GM23338 (cell line): ENCODE measurements around the gene MAP2K5. TPM values are rescaled to one million over a fixed set of nuclear protein-coding genes. Genes with fewer than 3 reads are reported as not detected.
A peak's percentile ranks its signal among the peaks of the same experiment; 100 is the strongest.
"Not testable (repeated sequence)": the region's sequence is repeated elsewhere in the genome, so short reads cannot be mapped to it uniquely, and the experiment has no call there.

Experiments
- ATAC-seq: fragments of 200-7000 bp; cut with Tn5 transposase; 3 replicates; pipeline ENCODE4 v1.9.1; 2020
- DNase-seq: peaks from one replicate; pipeline ENCODE4 v3.0.0-alpha.2; 2015; ENCODE audit warnings: low spot score
- H2AFZ ChIP-seq: fragments of 200-600 bp; sonication (generic); 2 replicates; pipeline ENCODE4 v1.8.0; 2016; ENCODE audit warnings: antibody characterized with exemption, mild to moderate bottlenecking, moderate library complexity
- H3F3A ChIP-seq: fragments of 200-600 bp; sonication (generic); replicated peaks from 2 replicates; pipeline ENCODE4 v1.8.0; 2017; ENCODE audit warnings: antibody characterized with exemption, mixed run types, low read depth
- H3K27ac ChIP-seq: fragments of 200-600 bp; sonication (generic); 2 replicates; pipeline ENCODE4 v1.6.1; 2016; ENCODE audit warnings: low read depth
- H3K27me3 ChIP-seq: fragments of 200-600 bp; sonication (generic); 2 replicates; pipeline ENCODE4 v1.8.0; 2016; ENCODE audit warnings: mild to moderate bottlenecking, mixed run types, moderate library complexity; ENCODE audit not compliant: insufficient read depth
- H3K36me3 ChIP-seq: fragments of 200-600 bp; sonication (generic); 2 replicates; pipeline ENCODE4 v1.8.0; 2016; ENCODE audit warnings: mild to moderate bottlenecking; ENCODE audit not compliant: insufficient read depth
- H3K4me1 ChIP-seq: fragments of 200-600 bp; sonication (generic); 2 replicates; pipeline ENCODE4 v1.8.0; 2016; ENCODE audit warnings: mild to moderate bottlenecking, moderate library complexity; ENCODE audit not compliant: insufficient read depth
- H3K4me2 ChIP-seq: fragments of 200-600 bp; sonication (generic); 2 replicates; pipeline ENCODE4 v1.7.1; 2017; ENCODE audit warnings: mixed run types
- H3K4me3 ChIP-seq: fragments of 200-600 bp; sonication (generic); 2 replicates; pipeline ENCODE4 v1.6.1; 2016; ENCODE audit warnings: mixed run types
- H3K79me2 ChIP-seq: fragments of 200-600 bp; sonication (generic); replicated peaks from 2 replicates; pipeline ENCODE4 v1.8.0; 2017; ENCODE audit warnings: mild to moderate bottlenecking; ENCODE audit not compliant: insufficient read depth
- H3K9me2 ChIP-seq: fragments of 200-600 bp; sonication (generic); 2 replicates; pipeline ENCODE4 v1.8.0; 2017; ENCODE audit not compliant: insufficient read depth
- H4K20me1 ChIP-seq: fragments of 200-600 bp; sonication (generic); replicated peaks from 2 replicates; pipeline ENCODE4 v1.8.0; 2017; ENCODE audit warnings: mild to moderate bottlenecking; ENCODE audit not compliant: insufficient read depth
- H3K27ac Mint-ChIP-seq: 2 replicates; pipeline ENCODE4 v1.8.0; 2020; ENCODE audit warnings: inconsistent platforms, mild to moderate bottlenecking, moderate library complexity, mixed read lengths
- H3K27me3 Mint-ChIP-seq: 3 replicates; pipeline ENCODE4 v1.8.0; 2022; ENCODE audit warnings: low read depth, mild to moderate bottlenecking, moderate library complexity, mixed read lengths, inconsistent platforms; ENCODE audit not compliant: insufficient read depth, poor library complexity
- H3K36me3 Mint-ChIP-seq: 3 replicates; pipeline ENCODE4 v1.8.0; 2021; ENCODE audit warnings: low read depth, mild to moderate bottlenecking, inconsistent platforms, moderate library complexity, mixed read lengths
- H3K4me1 Mint-ChIP-seq: 3 replicates; pipeline ENCODE4 v1.8.0; 2020; ENCODE audit warnings: mild to moderate bottlenecking, inconsistent platforms, mixed read lengths
- H3K4me3 Mint-ChIP-seq: 3 replicates; pipeline ENCODE4 v1.8.0; 2021; ENCODE audit warnings: moderate library complexity, mild to moderate bottlenecking, inconsistent platforms, mixed read lengths
- H3K9me3 Mint-ChIP-seq: 3 replicates; pipeline ENCODE4 v1.8.0; 2020; ENCODE audit warnings: moderate library complexity, mild to moderate bottlenecking, inconsistent platforms, mixed read lengths
- CREB1 ChIP-seq: fragments of 250-450 bp; sonication (Bioruptor Pico); IDR thresholded peaks from 2 replicates; pipeline ENCODE4 v1.5.0; 2020; ENCODE audit warnings: low read depth, mild to moderate bottlenecking, moderate library complexity
- EZH2 ChIP-seq: fragments of 200-600 bp; sonication (generic); IDR thresholded peaks from one replicate; pipeline ENCODE4 v1.8.0; 2017; ENCODE audit warnings: antibody characterized with exemption, mild to moderate bottlenecking, low read depth; ENCODE audit not compliant: unreplicated experiment
- EZH2phosphoT487 ChIP-seq: fragments of 200-600 bp; sonication (generic); IDR thresholded peaks from one replicate; pipeline ENCODE4 v1.8.1; 2018; ENCODE audit warnings: antibody characterized with exemption; ENCODE audit not compliant: unreplicated experiment
- JUNB ChIP-seq: IDR thresholded peaks from one replicate; pipeline ENCODE4 v1.6.1; 2016; ENCODE audit warnings: antibody characterized with exemption; ENCODE audit not compliant: unreplicated experiment
- NANOG ChIP-seq: IDR thresholded peaks from 2 replicates; pipeline ENCODE4 v1.6.1; 2016; ENCODE audit warnings: antibody characterized with exemption, borderline replicate concordance
- POLR2AphosphoS5 ChIP-seq: IDR thresholded peaks from 2 replicates; pipeline ENCODE4 v1.6.1; 2016; ENCODE audit warnings: antibody characterized with exemption, low read depth
- STAT1 ChIP-seq: IDR thresholded peaks from one replicate; pipeline ENCODE4 v1.6.1; 2016; ENCODE audit warnings: antibody characterized with exemption; ENCODE audit not compliant: unreplicated experiment
- ZNF114 ChIP-seq: fragments of 250-450 bp; sonication (Bioruptor Pico); IDR thresholded peaks from 2 replicates; pipeline ENCODE4 v1.5.0; 2020; ENCODE audit warnings: mild to moderate bottlenecking, moderate library complexity
- ZNF331 ChIP-seq: fragments of 250-450 bp; sonication (Bioruptor Pico); IDR thresholded peaks from 2 replicates; pipeline ENCODE4 v1.5.0; 2020; ENCODE audit warnings: low read depth, mild to moderate bottlenecking, moderate library complexity
- polyA plus RNA-seq: library from polyadenylated mRNA; unstranded; fragments of >200 nt; fragmentation: Nextera tagmentation; extraction: Ambion mirVana; gene quantifications from 2 replicates; pipeline ENCODE4 v1.2.1, GENCODE V29; 2016
- total RNA-seq: library from RNA; depleted of rRNA; stranded (reverse); fragments of >200 nt; shearing (Covaris generic); gene quantifications from 2 replicates; pipeline ENCODE4 v1.2.3, GENCODE V29; 2014
- TF ChIP-seq, protein P1 (sequence below): IDR thresholded peaks from 2 replicates; pipeline ENCODE4 v1.6.1; 2016; ENCODE audit warnings: antibody characterized with exemption
- TF ChIP-seq, protein P2 (sequence below): fragments of 250-450 bp; sonication (Bioruptor Pico); IDR thresholded peaks from 2 replicates; pipeline ENCODE4 v1.5.0; 2020; ENCODE audit warnings: mild to moderate bottlenecking, moderate library complexity

The MAP2K5 gene
- total and polyA plus RNA-seq, 2 experiments from 2014 or later = 6.5 to 13.6 TPM

DNA sequence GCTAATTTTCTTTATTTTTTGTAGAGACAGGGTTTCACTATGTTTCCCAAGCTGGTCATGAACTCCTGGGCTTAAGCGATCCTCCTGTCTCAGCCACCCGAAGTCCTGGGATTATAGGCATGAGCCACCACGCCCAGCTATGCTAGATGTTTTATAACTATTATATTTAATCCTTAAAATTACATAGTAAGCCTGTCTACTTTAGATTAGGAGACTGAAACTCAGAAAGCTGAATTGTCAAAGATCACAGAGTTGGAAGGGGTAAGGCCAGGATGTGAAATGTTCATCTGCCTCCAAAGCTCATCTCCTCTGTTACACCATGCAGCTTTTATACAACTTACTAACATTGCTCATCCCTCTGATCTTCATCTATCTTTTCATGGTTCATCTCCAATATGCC lies 89.8 kb downstream of the MAP2K5 start:
- Histone ChIP-seq H3K9me2 (no peaks in the 10 kb centered on the region), H3K27me3 (no peaks in the 10 kb centered on the region), H3K79me2 (no peaks in the 10 kb centered on the region), H3K27ac (no peak overlapping the region), H3K4me2 (no peak overlapping the region), H3K4me1 (peaks cover 30% of the 10 kb centered on the region), H3K36me3 (0 out of 2 replicates have a peak, but pooled peaks cover 5% of the 10 kb centered on the region), H3F3A (no peaks in the 10 kb centered on the region), H4K20me1 (no peaks in the 10 kb centered on the region; the same call in 1 of the 2 replicates), H2AFZ (no peak overlapping the region), H3K4me3 (no peak overlapping the region)
- peaks cover 14% of the 10 kb centered on the region; the same call in 2 of the 3 replicates for H3K36me3 Mint-ChIP-seq
- no peak for TF ChIP-seq NANOG
- TF ChIP-seq POLR2AphosphoS5 = no peak
- no peak for TF ChIP-seq JUNB
- no peak for TF ChIP-seq ZNF114 (CRISPR knock-in tag)
- no peak for TF ChIP-seq EZH2
- no peak for DNase-seq
- no peaks in the 10 kb centered on the region for H3K27me3 Mint-ChIP-seq
- no peak for ATAC-seq
- H3K9me3 Mint-ChIP-seq = peaks cover 8% of the 10 kb centered on the region; the same call in 2 of the 3 replicates
- H3K27ac Mint-ChIP-seq = no peak overlapping the region
- H3K4me1 Mint-ChIP-seq = peaks cover 24% of the 10 kb centered on the region
- H3K4me3 Mint-ChIP-seq = no peak overlapping the region

DNA sequence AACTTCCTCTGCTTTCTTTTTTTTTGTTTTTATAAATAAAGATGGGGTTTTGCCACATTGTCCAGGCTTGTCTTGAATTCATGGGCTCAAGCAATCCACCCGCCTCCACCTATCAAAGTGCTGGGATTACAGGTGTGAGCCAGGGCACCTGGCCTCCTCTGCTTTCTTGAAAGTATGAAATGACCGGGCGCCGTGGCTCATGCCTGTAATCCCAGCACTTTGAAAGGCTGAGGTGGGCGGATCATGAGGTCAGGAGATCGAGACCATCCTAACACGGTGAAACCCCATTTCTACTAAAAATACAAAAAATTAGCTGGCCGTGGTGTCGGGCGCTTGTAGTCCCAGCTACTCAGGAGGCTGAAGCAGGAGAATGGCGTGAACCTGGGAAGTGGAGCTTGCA lies 93.4 kb downstream of the MAP2K5 start:
- Mint-ChIP-seq H3K4me1 (peaks cover 21% of the 10 kb centered on the region), H3K36me3 (peaks cover 21% of the 10 kb centered on the region; the same call in 2 of the 3 replicates)
- H3K27ac ChIP-seq, H3K79me2 ChIP-seq, H3K4me3 ChIP-seq, H3K27ac Mint-ChIP-seq, DNase-seq, H3K4me3 Mint-ChIP-seq, H3K36me3 ChIP-seq, H3K9me2 ChIP-seq, H3K9me3 Mint-ChIP-seq, H4K20me1 ChIP-seq, ATAC-seq, H3F3A ChIP-seq, H3K27me3 ChIP-seq, H2AFZ ChIP-seq, H3K27me3 Mint-ChIP-seq: not testable (repeated sequence)
- H3K4me2 ChIP-seq = peak overlapping the region; percentile 69; the same call in 1 of the 2 replicates
- H3K4me1 ChIP-seq = peaks cover 22% of the 10 kb centered on the region

DNA sequence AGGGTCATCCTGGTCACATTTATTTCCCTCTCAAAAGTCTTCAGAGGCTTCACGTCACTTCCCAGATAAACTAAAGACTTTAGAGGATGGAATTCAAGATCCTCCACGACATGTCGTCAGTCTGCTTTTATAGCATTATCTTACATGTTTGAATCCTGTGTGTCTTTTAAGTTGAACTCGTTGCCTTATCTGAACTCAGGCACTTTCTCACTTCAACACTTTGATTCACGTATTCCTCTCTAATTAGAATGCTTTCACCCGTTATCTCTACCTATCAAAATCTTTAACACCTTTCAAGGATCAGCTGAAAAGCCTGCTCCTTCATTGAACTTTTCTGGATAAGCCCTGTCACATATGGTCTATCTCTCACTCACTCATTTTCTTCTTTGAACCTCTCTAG lies 97.1 kb downstream of the MAP2K5 start:
- Histone ChIP-seq H3K27ac (no peak overlapping the region), H3K27me3 (no peaks in the 10 kb centered on the region), H3K36me3 (0 out of 2 replicates have a peak, but pooled peaks cover 4% of the 10 kb centered on the region), H3K4me1 (peaks cover 22% of the 10 kb centered on the region), H2AFZ (no peak overlapping the region), H3K4me2 (no peak overlapping the region), H3F3A (no peaks in the 10 kb centered on the region), H4K20me1 (no peaks in the 10 kb centered on the region), H3K9me2 (no peaks in the 10 kb centered on the region), H3K4me3 (no peak overlapping the region), H3K79me2 (no peaks in the 10 kb centered on the region)
- peaks cover 18% of the 10 kb centered on the region for H3K4me1 Mint-ChIP-seq
- peaks cover 6% of the 10 kb centered on the region; the same call in 2 of the 3 replicates for H3K9me3 Mint-ChIP-seq
- peaks cover 23% of the 10 kb centered on the region; the same call in 2 of the 3 replicates for H3K36me3 Mint-ChIP-seq
- H3K27me3 Mint-ChIP-seq = peaks cover 3% of the 10 kb centered on the region
- no peak for ATAC-seq
- H3K4me3 Mint-ChIP-seq = no peak overlapping the region
- H3K27ac Mint-ChIP-seq = no peak overlapping the region
- no peak for DNase-seq
- TF ChIP-seq POLR2AphosphoS5 = no peak
- TF ChIP-seq, protein P1, sequence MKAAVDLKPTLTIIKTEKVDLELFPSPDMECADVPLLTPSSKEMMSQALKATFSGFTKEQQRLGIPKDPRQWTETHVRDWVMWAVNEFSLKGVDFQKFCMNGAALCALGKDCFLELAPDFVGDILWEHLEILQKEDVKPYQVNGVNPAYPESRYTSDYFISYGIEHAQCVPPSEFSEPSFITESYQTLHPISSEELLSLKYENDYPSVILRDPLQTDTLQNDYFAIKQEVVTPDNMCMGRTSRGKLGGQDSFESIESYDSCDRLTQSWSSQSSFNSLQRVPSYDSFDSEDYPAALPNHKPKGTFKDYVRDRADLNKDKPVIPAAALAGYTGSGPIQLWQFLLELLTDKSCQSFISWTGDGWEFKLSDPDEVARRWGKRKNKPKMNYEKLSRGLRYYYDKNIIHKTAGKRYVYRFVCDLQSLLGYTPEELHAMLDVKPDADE = no peak
- no peak for TF ChIP-seq STAT1
- no peak for TF ChIP-seq ZNF331 (CRISPR knock-in tag)
- no peak for TF ChIP-seq EZH2
- no peak for TF ChIP-seq NANOG
- TF ChIP-seq, protein P2, sequence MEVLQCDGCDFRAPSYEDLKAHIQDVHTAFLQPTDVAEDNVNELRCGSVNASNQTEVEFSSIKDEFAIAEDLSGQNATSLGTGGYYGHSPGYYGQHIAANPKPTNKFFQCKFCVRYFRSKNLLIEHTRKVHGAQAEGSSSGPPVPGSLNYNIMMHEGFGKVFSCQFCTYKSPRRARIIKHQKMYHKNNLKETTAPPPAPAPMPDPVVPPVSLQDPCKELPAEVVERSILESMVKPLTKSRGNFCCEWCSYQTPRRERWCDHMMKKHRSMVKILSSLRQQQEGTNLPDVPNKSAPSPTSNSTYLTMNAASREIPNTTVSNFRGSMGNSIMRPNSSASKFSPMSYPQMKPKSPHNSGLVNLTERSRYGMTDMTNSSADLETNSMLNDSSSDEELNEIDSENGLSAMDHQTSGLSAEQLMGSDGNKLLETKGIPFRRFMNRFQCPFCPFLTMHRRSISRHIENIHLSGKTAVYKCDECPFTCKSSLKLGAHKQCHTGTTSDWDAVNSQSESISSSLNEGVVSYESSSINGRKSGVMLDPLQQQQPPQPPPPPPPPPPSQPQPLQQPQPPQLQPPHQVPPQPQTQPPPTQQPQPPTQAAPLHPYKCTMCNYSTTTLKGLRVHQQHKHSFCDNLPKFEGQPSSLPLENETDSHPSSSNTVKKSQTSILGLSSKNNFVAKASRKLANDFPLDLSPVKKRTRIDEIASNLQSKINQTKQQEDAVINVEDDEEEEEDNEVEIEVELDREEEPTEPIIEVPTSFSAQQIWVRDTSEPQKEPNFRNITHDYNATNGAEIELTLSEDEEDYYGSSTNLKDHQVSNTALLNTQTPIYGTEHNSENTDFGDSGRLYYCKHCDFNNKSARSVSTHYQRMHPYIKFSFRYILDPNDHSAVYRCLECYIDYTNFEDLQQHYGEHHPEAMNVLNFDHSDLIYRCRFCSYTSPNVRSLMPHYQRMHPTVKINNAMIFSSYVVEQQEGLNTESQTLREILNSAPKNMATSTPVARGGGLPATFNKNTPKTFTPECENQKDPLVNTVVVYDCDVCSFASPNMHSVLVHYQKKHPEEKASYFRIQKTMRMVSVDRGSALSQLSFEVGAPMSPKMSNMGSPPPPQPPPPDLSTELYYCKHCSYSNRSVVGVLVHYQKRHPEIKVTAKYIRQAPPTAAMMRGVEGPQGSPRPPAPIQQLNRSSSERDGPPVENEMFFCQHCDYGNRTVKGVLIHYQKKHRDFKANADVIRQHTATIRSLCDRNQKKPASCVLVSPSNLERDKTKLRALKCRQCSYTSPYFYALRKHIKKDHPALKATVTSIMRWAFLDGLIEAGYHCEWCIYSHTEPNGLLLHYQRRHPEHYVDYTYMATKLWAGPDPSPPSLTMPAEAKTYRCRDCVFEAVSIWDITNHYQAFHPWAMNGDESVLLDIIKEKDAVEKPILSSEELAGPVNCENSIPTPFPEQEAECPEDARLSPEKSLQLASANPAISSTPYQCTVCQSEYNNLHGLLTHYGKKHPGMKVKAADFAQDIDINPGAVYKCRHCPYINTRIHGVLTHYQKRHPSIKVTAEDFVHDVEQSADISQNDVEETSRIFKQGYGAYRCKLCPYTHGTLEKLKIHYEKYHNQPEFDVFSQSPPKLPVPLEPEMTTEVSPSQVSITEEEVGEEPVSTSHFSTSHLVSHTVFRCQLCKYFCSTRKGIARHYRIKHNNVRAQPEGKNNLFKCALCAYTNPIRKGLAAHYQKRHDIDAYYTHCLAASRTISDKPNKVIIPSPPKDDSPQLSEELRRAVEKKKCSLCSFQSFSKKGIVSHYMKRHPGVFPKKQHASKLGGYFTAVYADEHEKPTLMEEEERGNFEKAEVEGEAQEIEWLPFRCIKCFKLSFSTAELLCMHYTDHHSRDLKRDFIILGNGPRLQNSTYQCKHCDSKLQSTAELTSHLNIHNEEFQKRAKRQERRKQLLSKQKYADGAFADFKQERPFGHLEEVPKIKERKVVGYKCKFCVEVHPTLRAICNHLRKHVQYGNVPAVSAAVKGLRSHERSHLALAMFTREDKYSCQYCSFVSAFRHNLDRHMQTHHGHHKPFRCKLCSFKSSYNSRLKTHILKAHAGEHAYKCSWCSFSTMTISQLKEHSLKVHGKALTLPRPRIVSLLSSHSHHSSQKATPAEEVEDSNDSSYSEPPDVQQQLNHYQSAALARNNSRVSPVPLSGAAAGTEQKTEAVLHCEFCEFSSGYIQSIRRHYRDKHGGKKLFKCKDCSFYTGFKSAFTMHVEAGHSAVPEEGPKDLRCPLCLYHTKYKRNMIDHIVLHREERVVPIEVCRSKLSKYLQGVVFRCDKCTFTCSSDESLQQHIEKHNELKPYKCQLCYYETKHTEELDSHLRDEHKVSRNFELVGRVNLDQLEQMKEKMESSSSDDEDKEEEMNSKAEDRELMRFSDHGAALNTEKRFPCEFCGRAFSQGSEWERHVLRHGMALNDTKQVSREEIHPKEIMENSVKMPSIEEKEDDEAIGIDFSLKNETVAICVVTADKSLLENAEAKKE (CRISPR knock-in tag) = no peak
- TF ChIP-seq JUNB = no peak
- no peak for TF ChIP-seq EZH2phosphoT487
- TF ChIP-seq CREB1 = no peak
